ENCODE data around the gene QRICH1. TPM values are rescaled to one million over a fixed set of nuclear protein-coding genes. Genes with fewer than 3 reads are reported as not detected.

QRICH1 gene
- total and polyA plus RNA-seq, 2 of the 13 experiments (the other 11 are each of a cell fraction or from before 2014, with no cell fraction given), result 52.6 to 102 TPM

DNA sequence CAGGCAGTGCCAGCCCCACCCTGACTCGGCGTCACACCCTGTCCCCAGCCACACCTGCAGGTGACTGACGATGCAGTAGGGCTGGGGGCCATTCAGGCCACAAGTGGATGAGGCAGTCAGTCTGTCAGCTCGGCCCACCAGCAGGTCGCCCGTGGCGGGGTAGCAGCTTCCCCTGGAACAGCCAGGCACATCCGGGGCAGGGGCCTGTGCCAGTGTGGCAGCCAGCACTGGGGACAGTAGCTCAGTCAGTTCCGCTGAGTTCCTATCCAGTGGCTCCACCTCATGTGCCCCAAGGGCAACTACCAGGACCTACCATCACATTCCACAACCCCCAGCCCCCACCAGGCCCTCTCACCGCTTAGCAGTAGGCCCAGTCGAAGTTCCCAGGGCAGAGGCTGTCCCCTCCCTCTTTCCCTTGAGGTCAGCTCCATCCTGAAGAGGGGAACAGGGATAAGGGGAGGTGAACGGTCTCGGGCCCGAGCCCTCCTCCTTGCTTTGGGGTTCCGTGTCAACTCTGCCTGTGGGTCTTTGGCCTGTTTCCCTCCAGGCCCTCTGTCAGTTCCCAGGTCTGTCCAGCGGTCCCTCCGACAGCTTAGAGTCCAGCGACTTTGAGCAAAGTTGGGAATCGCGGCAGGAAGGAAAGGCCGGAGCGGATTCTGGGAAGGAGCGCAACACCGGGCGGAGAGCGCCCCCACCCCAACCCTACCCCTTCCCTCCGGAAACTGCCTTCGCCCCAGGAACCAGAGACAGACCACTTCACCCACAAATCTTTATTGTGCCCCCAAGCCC is 38.8 kb upstream of the QRICH1 start, which contains the start of gene LAMB2 (continued):
- TF ChIP-seq ZNF235 (CRISPR knock-in tag; IDR thresholded peaks at IDR 0.05; ENCODE audit: borderline replicate concordance) (no peak), ZNF124 (CRISPR knock-in tag; IDR thresholded peaks at IDR 0.05) (peak; percentile 33; the same call in 1 of the 2 replicates), SALL2 (CRISPR knock-in tag; IDR thresholded peaks at IDR 0.05) (0 out of 2 replicates have a peak, but pooled peaks have one; percentile 85), ZNF605 (CRISPR knock-in tag; IDR thresholded peaks at IDR 0.05) (peak; percentile 83; the same call in 1 of the 2 replicates), CHD4 (IDR thresholded peaks at IDR 0.05; ENCODE audit: borderline replicate concordance, low read length) (no peak), ZNF362 (CRISPR knock-in tag; IDR thresholded peaks at IDR 0.05; ENCODE audit: borderline replicate concordance) (0 out of 2 replicates have a peak, but pooled peaks have one; percentile 19), ZNF800 (CRISPR knock-in tag; IDR thresholded peaks at IDR 0.05) (no peak), NCOA2 (CRISPR knock-in tag; IDR thresholded peaks at IDR 0.05) (peak; percentile 40; the same call in 1 of the 2 replicates), SRSF4 (IDR thresholded peaks at IDR 0.05; ENCODE audit: low read depth, low read length, poor library complexity, severe bottlenecking) (no peak), ZNF780A (CRISPR knock-in tag; IDR thresholded peaks at IDR 0.05) (peak; percentile 76; the same call in 1 of the 2 replicates), ZNF687 (CRISPR knock-in tag; IDR thresholded peaks at IDR 0.05) (peak; percentile 81)
- TF ChIP-seq, protein P1, sequence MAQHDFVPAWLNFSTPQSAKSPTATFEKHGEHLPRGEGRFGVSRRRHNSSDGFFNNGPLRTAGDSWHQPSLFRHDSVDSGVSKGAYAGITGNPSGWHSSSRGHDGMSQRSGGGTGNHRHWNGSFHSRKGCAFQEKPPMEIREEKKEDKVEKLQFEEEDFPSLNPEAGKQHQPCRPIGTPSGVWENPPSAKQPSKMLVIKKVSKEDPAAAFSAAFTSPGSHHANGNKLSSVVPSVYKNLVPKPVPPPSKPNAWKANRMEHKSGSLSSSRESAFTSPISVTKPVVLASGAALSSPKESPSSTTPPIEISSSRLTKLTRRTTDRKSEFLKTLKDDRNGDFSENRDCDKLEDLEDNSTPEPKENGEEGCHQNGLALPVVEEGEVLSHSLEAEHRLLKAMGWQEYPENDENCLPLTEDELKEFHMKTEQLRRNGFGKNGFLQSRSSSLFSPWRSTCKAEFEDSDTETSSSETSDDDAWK (CRISPR knock-in tag; IDR thresholded peaks at IDR 0.05), result no peak
- TF ChIP-seq, protein P2, sequence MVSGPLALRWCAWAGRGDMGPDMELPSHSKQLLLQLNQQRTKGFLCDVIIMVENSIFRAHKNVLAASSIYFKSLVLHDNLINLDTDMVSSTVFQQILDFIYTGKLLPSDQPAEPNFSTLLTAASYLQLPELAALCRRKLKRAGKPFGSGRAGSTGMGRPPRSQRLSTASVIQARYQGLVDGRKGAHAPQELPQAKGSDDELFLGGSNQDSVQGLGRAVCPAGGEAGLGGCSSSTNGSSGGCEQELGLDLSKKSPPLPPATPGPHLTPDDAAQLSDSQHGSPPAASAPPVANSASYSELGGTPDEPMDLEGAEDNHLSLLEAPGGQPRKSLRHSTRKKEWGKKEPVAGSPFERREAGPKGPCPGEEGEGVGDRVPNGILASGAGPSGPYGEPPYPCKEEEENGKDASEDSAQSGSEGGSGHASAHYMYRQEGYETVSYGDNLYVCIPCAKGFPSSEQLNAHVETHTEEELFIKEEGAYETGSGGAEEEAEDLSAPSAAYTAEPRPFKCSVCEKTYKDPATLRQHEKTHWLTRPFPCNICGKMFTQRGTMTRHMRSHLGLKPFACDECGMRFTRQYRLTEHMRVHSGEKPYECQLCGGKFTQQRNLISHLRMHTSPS (CRISPR knock-in tag; IDR thresholded peaks at IDR 0.05; ENCODE audit: low read depth), result peak; percentile 80
- TF ChIP-seq, protein P3, sequence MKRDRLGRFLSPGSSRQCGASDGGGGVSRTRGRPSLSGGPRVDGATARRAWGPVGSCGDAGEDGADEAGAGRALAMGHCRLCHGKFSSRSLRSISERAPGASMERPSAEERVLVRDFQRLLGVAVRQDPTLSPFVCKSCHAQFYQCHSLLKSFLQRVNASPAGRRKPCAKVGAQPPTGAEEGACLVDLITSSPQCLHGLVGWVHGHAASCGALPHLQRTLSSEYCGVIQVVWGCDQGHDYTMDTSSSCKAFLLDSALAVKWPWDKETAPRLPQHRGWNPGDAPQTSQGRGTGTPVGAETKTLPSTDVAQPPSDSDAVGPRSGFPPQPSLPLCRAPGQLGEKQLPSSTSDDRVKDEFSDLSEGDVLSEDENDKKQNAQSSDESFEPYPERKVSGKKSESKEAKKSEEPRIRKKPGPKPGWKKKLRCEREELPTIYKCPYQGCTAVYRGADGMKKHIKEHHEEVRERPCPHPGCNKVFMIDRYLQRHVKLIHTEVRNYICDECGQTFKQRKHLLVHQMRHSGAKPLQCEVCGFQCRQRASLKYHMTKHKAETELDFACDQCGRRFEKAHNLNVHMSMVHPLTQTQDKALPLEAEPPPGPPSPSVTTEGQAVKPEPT (CRISPR knock-in tag; IDR thresholded peaks at IDR 0.05; ENCODE audit: low read depth), result peak; percentile 62; the same call in 1 of the 2 replicates

Measured in HepG2 (cell line).